ENCODE results near the gene GFM1. TPM values are rescaled to one million over a fixed set of nuclear protein-coding genes. Genes with fewer than 3 reads are reported as not detected.
"Not testable (repeated sequence)": the region's sequence is repeated elsewhere in the genome, so short reads cannot be mapped to it uniquely, and the experiment has no call there.

GFM1 gene
- total RNA-seq, 1 experiment from 2014 or later = 58.2 TPM

GRCh38 chr3:158678687-158679086, 34.4 kb downstream of the GFM1 start:
- DNase-seq (ENCODE audit: low read depth) = no peak

DNA sequence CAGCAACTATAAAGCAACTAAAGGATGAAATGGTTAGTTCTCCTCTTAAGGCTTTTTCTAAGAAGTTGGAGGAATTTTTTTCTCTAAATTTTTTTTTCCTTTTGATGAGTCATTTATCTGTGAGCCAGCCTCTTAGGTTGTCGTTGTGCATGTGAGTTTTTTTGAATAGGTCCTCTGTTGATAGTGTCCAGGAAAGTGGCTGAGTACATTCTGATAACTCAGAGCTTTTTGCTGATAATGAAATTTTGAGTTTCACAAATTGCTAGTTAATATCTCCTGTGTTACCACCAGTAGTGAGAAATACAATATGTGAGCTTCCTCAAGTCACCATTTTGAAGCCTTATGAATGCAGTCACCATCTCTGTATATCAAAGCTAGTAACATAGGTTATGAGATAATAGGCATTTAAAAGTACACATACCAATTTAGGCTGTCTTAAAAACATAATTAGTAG, 35.2 kb downstream of the GFM1 start:
- peak; percentile 31 for DNase-seq (ENCODE audit: low read depth)

DNA sequence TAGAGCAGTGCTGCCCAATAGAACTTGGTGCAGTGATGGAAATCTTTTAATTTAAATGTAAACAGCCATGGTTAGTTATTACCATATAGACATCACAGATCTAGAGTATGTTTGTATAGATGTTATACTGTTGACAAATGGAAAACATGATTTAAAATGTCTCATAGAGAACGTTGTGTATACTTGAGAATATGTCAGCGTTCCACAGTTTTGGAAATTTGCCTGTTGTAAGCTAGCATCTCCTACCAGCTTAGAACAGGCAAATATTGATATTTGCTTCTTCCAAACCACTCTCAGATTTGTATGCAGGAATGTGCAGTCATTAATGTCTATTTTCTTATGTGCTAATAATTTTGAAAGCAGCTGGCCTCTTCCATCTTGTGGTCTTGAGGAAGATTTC, 36.5 kb downstream of the GFM1 start:
- DNase-seq (ENCODE audit: low read depth) = no peak

DNA sequence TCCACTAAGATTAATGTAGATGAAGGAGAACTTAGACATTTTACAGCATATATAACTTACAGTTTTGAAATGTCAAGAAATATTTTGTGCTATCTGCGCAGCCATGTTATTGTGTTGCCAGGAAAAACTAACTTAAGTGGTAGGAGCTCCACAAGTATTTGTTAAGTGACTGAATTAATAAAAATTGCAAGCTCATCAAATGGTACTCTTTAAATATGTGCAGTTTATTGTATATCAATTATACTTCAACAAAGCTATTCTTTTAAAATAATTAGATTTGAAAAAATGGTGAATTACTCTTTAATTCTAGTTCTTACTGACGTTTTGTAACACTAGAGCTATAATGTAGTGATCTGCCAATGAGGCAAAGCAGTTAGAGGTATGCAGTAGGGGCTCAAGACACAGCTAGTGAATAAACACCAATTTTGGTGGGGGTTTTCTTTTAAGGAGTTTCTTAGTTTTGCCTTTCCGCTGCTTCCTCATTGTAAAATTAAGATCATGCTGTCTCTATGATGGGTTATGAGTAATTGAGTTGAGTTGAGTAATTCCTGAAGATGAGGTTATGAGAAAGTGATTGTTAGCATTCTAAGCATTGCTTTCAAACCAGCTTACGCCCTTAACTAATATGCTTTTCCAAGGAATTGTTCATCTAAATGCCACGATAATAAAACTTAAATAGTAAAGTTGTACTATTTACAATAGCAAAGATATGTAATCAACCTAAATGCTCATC, 39.1 kb downstream of the GFM1 start:
- peak; percentile 50 for DNase-seq (ENCODE audit: low read depth)

DNA sequence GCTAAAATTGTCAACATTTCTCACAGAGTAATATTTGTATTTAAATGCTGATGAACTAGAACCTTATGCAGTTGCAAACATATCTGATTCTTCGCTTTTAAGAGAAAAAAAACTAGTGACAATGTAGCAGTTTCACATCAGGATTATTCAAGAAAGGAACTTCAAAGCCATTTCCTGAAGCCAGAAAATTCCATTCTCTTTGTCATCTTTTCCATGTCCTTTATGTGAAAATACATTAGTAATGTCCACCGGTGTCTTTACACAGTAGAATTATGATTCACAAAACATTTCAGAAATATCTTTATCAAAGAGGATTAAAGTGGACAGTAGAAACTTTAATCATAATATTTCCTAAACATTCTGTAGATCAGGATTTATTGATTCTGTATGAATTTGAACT, 40.8 kb downstream of the GFM1 start:
- no peak for DNase-seq (ENCODE audit: low read depth)

- not testable (repeated sequence) for DNase-seq (ENCODE audit: low read depth)
Measured at GRCh38 chr3:158693866-158694456, 49.6 kb downstream of the GFM1 start.

GRCh38 chr3:158696618-158697017, 52.3 kb downstream of the GFM1 start:
- DNase-seq (ENCODE audit: low read depth) = no peak

GRCh38 chr3:158700559-158700958, 56.2 kb downstream of the GFM1 start:
- no peak for DNase-seq (ENCODE audit: low read depth)

DNA sequence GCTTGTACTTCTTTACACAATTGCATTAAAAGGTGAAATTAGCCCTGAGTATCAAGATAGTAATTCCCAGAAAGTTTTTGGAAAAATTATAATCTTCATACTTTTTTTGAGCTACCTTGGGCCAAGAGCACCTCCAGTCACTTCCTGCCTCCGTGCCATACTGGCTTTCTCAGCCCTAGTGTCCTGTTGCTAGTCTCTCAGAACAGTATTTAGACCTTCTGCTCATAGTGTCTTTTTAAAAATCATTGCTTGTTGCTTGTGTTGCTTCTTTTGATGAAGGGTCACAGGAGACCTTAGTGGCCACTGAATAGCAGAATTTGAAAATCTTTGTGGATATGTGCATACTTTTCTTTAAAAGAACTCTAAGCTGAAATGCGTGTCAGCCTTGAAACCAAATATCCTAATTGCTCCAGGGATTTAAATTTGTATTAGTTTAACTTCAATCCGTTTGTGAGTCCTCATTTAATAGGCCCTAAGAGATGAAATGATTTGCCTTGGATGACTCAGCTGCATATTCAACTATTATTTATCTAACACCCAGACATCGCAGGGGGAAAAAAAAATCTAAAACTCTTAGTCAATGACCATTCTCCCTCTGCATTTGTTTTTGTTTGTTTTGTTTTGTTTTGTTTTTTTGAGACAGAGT, 57.2 kb downstream of the GFM1 start:
- peak; percentile 60 for DNase-seq (ENCODE audit: low read depth)

DNA sequence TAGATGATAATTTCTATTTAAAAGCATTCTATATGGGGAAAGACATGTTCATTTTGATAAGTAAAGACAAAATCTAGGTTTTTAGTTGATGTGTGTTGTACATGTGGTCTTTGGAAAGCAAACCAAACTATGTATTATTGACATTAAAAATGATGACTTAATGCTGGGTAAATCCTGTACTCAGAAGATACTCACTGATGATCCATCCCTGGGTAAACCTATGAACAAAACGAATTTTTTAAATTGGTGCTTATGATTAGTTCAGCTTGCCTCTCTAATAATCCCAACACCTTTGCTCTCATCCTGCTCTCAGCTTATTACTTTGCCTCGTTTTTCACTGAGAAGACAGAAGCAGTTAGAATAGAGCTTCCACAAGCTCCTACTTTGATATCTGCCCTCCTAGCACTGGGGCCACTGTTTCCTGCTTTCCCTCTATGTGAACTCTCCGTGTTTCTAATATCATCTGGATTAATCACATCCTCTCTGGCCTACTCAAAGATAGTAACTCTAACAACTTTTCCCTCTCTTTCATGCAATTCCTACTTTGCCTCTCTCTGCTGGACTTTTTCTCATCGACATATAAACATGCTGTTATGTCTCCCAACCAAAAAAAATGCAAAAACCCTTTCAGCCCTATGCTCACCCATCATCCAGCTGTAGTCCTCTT, 58.6 kb downstream of the GFM1 start:
- DNase-seq (ENCODE audit: low read depth) = peak; percentile 55

GRCh38 chr3:158703566-158703965, 59.2 kb downstream of the GFM1 start:
- no peak for DNase-seq (ENCODE audit: low read depth)

- DNase-seq (ENCODE audit: low read depth) = peak; percentile 99
Measured at GRCh38 chr3:158709666-158710083, 65.3 kb downstream of the GFM1 start.

- DNase-seq (ENCODE audit: low read depth) = no peak
Measured at GRCh38 chr3:158710601-158711000, 66.3 kb downstream of the GFM1 start.

- peak; percentile 68 for DNase-seq (ENCODE audit: low read depth)
Measured at GRCh38 chr3:158711886-158712285, 67.6 kb downstream of the GFM1 start.

- DNase-seq (ENCODE audit: low read depth) = no peak
Measured at GRCh38 chr3:158712443-158712842, 68.1 kb downstream of the GFM1 start.

GRCh38 chr3:158713094-158713499, 68.8 kb downstream of the GFM1 start:
- DNase-seq (ENCODE audit: low read depth) = no peak

GRCh38 chr3:158717576-158717975, 73.2 kb downstream of the GFM1 start:
- DNase-seq (ENCODE audit: low read depth) = no peak

- DNase-seq (ENCODE audit: low read depth) = peak; percentile 94
Measured at GRCh38 chr3:158718490-158719170, 74.3 kb downstream of the GFM1 start.

- DNase-seq (ENCODE audit: low read depth) = no peak
Measured at GRCh38 chr3:158722108-158722507, 77.8 kb downstream of the GFM1 start.

DNA sequence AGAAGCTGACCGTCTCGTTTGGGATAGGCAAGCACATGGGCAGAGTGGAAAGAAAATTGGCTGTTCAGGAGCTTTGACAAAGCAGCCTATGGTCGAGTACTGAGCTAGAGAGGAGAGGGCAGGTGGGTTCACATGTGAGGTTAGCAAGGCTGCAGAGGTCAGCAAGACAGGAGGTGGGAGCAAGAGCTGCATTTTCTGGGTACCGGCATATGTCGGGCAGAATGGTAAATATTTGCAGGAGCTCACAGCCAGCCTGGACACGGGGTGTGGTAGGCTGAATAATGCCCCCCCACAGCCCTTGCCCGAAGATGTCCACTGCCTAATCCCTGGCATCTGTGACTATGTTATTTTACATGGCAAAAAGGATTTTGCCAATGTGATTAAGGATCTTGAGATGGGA, 79.7 kb downstream of the GFM1 start:
- DNase-seq (ENCODE audit: low read depth) = no peak

GRCh38 chr3:158725348-158726011, 81.2 kb downstream of the GFM1 start:
- peak; percentile 96 for DNase-seq (ENCODE audit: low read depth)
